H9 (cell line): ENCODE results near the gene ZNF829. TPM values are rescaled to one million over a fixed set of nuclear protein-coding genes. Genes with fewer than 3 reads are reported as not detected.

Source experiments
- DNase-seq: peaks from one replicate; pipeline ENCODE4 v3.0.0-alpha.2; 2017
- H2AFZ ChIP-seq: one replicate; pipeline ENCODE4 v1.6.1; 2013; ENCODE audit warnings: mild to moderate bottlenecking, low read length, control low read depth, moderate library complexity
- H2AK5ac ChIP-seq: 2 replicates; pipeline ENCODE4 v1.6.1; 2013; ENCODE audit warnings: low read length, control low read depth, mixed read lengths; ENCODE audit not compliant: insufficient read length
- H2BK120ac ChIP-seq: one replicate; pipeline ENCODE4 v1.6.1; 2013; ENCODE audit warnings: low read depth, mild to moderate bottlenecking, low read length, control low read depth, inconsistent platforms; ENCODE audit not compliant: poor library complexity, severe bottlenecking
- H2BK12ac ChIP-seq: 2 replicates; pipeline ENCODE4 v1.6.1; 2013; ENCODE audit warnings: low read length, control low read depth, mixed read lengths, low read depth; ENCODE audit not compliant: insufficient read length
- H2BK15ac ChIP-seq: 2 replicates; pipeline ENCODE4 v1.6.1; 2013; ENCODE audit warnings: low read depth, low read length, control low read depth
- H2BK20ac ChIP-seq: one replicate; pipeline ENCODE4 v1.6.1; 2013; ENCODE audit warnings: low read depth, mild to moderate bottlenecking, low read length, control low read depth, inconsistent platforms; ENCODE audit not compliant: poor library complexity, severe bottlenecking
- H2BK5ac ChIP-seq: 2 replicates; pipeline ENCODE4 v1.6.1; 2013; ENCODE audit warnings: low read length, control low read depth, mixed read lengths; ENCODE audit not compliant: insufficient read length
- H3K14ac ChIP-seq: 2 replicates; pipeline ENCODE4 v1.6.1; 2013; ENCODE audit warnings: low read length, control low read depth; ENCODE audit not compliant: insufficient read depth
- H3K18ac ChIP-seq: 2 replicates; pipeline ENCODE4 v1.6.1; 2013; ENCODE audit warnings: low read depth, mild to moderate bottlenecking, mixed read lengths, low read length, control low read depth; ENCODE audit not compliant: insufficient read length
- H3K23ac ChIP-seq: 2 replicates; pipeline ENCODE4 v1.6.1; 2013; ENCODE audit warnings: low read length, control low read depth, mixed read lengths, low read depth; ENCODE audit not compliant: insufficient read length
- H3K23me2 ChIP-seq: 2 replicates; pipeline ENCODE4 v1.6.1; 2013; ENCODE audit warnings: low read depth, mild to moderate bottlenecking, mixed read lengths, low read length, control low read depth; ENCODE audit not compliant: insufficient read length, poor library complexity, severe bottlenecking
- H3K27ac ChIP-seq: 2 replicates; pipeline ENCODE4 v1.5.1; 2013; ENCODE audit warnings: low read length, control low read depth, mixed read lengths, low read depth; ENCODE audit not compliant: insufficient read length
- H3K27me3 ChIP-seq: 2 replicates; pipeline ENCODE4 v1.6.1; 2013; ENCODE audit warnings: low read length, control low read depth, inconsistent platforms; ENCODE audit not compliant: insufficient read depth
- H3K4ac ChIP-seq: 2 replicates; pipeline ENCODE4 v1.6.1; 2013; ENCODE audit warnings: low read depth, mild to moderate bottlenecking, control low read depth, inconsistent platforms, low read length, moderate library complexity
- H3K4me1 ChIP-seq: 2 replicates; pipeline ENCODE4 v1.6.1; 2013; ENCODE audit warnings: low read length, control low read depth, inconsistent platforms; ENCODE audit not compliant: insufficient read depth
- H3K4me2 ChIP-seq: 2 replicates; pipeline ENCODE4 v1.6.1; 2013; ENCODE audit warnings: low read length, control low read depth, mixed read lengths; ENCODE audit not compliant: insufficient read length, insufficient read depth
- H3K56ac ChIP-seq: 2 replicates; pipeline ENCODE4 v1.6.1; 2013; ENCODE audit warnings: low read depth, mild to moderate bottlenecking, mixed read lengths, low read length, control low read depth; ENCODE audit not compliant: insufficient read length
- H3K79me1 ChIP-seq: 2 replicates; pipeline ENCODE4 v1.6.1; 2013; ENCODE audit warnings: low read depth, mild to moderate bottlenecking, moderate library complexity, low read length, control low read depth, inconsistent platforms; ENCODE audit not compliant: insufficient read depth, poor library complexity, severe bottlenecking
- H3K79me2 ChIP-seq: 2 replicates; pipeline ENCODE4 v1.6.1; 2013; ENCODE audit warnings: low read length, control low read depth, inconsistent platforms; ENCODE audit not compliant: insufficient read depth
- H3K9ac ChIP-seq: 2 replicates; pipeline ENCODE4 v1.6.1; 2013; ENCODE audit warnings: low read length, control low read depth, mixed read lengths; ENCODE audit not compliant: insufficient read length; ENCODE audit errors: extremely low read depth
- H3K9me3 ChIP-seq: one replicate; pipeline ENCODE4 v1.6.1; 2013; ENCODE audit warnings: low read depth, low read length, inconsistent platforms; ENCODE audit not compliant: control insufficient read depth
- H3T11ph ChIP-seq: one replicate; pipeline ENCODE4 v1.6.1; 2013; ENCODE audit warnings: mild to moderate bottlenecking, low read length, control low read depth, inconsistent platforms
- H4K20me1 ChIP-seq: one replicate; pipeline ENCODE4 v1.6.1; 2013; ENCODE audit not compliant: control insufficient read depth, insufficient read length, insufficient read depth
- H4K5ac ChIP-seq: 2 replicates; pipeline ENCODE4 v1.6.1; 2013; ENCODE audit warnings: low read depth, mild to moderate bottlenecking, mixed read lengths, low read length, control low read depth; ENCODE audit not compliant: insufficient read length
- H4K8ac ChIP-seq: replicated peaks from 2 replicates; pipeline ENCODE4 v1.6.1; 2013; ENCODE audit warnings: low read length, control low read depth, mixed read lengths, low read depth; ENCODE audit not compliant: insufficient read length
- H4K91ac ChIP-seq: 2 replicates; pipeline ENCODE4 v1.6.1; 2013; ENCODE audit warnings: low read depth, mild to moderate bottlenecking, moderate library complexity, mixed read lengths, low read length, control low read depth; ENCODE audit not compliant: insufficient read length
- H3K27ac Mint-ChIP-seq, 3 experiments: 2 replicates in 2 of 3; 3 replicates in 1 of 3; pipeline ENCODE4 v1.8.0; 2020 to 2021; ENCODE audit warnings: mixed read lengths in 3 of 3, mild to moderate bottlenecking in 1 of 3, moderate library complexity in 1 of 3
- H3K27me3 Mint-ChIP-seq: 2 replicates; pipeline ENCODE4 v1.8.0; 2021; ENCODE audit warnings: low read depth, mild to moderate bottlenecking, moderate library complexity, mixed read lengths
- H3K36me3 Mint-ChIP-seq, 3 experiments: 2 replicates in 2 of 3; 3 replicates in 1 of 3; pipeline ENCODE4 v1.8.0; 2020 to 2021; ENCODE audit warnings: low read depth in 3 of 3, mixed read lengths in 3 of 3; ENCODE audit not compliant: insufficient read depth in 1 of 3
- H3K4me1 Mint-ChIP-seq, 2 experiments: 2 replicates each; pipeline ENCODE4 v1.8.0; 2020; ENCODE audit warnings: mixed read lengths in 2 of 2
- H3K4me3 Mint-ChIP-seq, 2 experiments: 2 replicates in 1 of 2; 3 replicates in 1 of 2; pipeline ENCODE4 v1.8.0; 2020 to 2021; ENCODE audit warnings: mild to moderate bottlenecking in 2 of 2, mixed read lengths in 2 of 2, moderate library complexity in 1 of 2
- H3K9me3 Mint-ChIP-seq, 2 experiments: 2 replicates in 1 of 2; 3 replicates in 1 of 2; pipeline ENCODE4 v1.8.0; 2020; ENCODE audit warnings: mild to moderate bottlenecking in 2 of 2, mixed read lengths in 2 of 2, moderate library complexity in 1 of 2
- CTCF ChIP-seq: fragments of 200-600 bp; sonication (generic); conservative IDR thresholded peaks from 3 replicates; pipeline ENCODE4 v1.8.0; 2021; ENCODE audit warnings: antibody characterized with exemption, mild to moderate bottlenecking
- WGBS: extraction: QIAGEN DNeasy Blood & Tissue Kit; methylation state at CpG from one replicate; pipeline ENCODE4 v1.1.7; 2013; ENCODE audit warnings: missing lambda C conversion rate, low lambda C conversion rate, mixed read lengths; ENCODE audit not compliant: insufficient read length; ENCODE audit errors: extremely low coverage; 5-methylcytosine and 5-hydroxymethylcytosine counted together
- total RNA-seq: library from RNA; stranded (reverse); gene quantifications from 2 replicates; pipeline ENCODE4 v1.2.1, GENCODE V29; 2021

Gene ZNF829
- total RNA-seq, 1 experiment from 2014 or later = 4.9 TPM

DNA sequence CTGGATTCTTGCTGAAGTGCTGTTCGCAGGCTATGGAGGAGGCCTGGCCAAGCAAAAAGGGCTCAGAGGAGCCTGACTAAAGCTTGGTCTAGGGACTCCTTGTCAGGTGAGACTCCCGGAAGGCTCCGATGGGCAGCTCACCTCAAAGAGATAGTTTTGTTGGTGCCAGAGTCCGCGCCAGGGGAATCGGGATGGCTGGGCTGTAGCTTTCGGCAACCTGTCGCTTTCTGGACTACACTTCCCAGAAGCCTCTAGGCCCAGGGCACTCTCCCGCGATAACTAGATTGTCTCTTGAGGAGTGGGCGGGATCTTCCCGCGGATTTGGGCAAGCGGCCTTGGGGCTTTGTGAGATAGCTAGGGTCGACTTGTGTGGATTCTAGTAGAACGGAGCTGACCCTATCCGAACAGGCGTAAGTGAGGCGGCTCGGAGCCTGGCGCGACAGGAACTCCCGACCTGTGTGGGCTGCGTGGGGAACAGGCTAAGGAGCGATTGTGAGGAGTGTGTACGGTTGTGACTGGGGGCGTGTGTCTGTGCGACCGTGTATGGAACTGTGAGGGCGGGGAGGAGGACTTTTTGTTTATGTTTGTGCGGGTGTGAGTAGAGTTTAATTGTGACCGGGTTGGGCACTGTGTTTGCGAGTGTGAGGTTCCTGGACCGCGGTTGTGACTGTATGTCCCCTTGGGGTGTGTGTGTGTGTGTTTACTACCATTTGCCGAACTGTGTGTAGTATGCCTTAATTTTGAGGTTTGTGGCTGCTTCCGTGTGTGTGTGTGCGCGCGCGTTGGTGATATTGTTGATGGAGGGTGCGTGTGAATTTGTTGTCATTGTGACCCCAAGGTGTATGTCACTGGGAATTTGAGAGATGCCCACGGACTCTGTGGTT is 65.3 kb downstream of the ZNF829 start, which contains the start of gene ZNF345:
TSS of gene ZNF345 (plus strand) at position 318 of the 884 bp plus-strand sequence. CDS start 25,955 bp downstream, outside the sequence.
- Mint-ChIP-seq H3K36me3 (peaks cover 28 to 45% (median 43%) of the 10 kb centered on the region in 3 experiments), H3K27me3 (no peaks in the 10 kb centered on the region), H3K4me1 (peaks cover 2 to 3% of the 10 kb centered on the region in 2 experiments)

More for the DNA sequence above, 65.3 kb downstream of the ZNF829 start, which contains the start of gene ZNF345:
- peak within 1 kb of the TSS; percentile 60 for H2AFZ ChIP-seq
- H3K27ac ChIP-seq = no peak within 1 kb of the TSS
- no peaks in the 10 kb centered on the region; the same call in 1 of the 2 replicates for H3K79me2 ChIP-seq
- peak within 1 kb of the TSS; percentile 46 for H4K5ac ChIP-seq
- no peak within 1 kb of the TSS for H4K91ac ChIP-seq
- H3K9me3 ChIP-seq = no peaks in the 10 kb centered on the region
- H2AK5ac ChIP-seq = no peak within 1 kb of the TSS
- WGBS = no CpG with 5 or more reads among the region's 43 CpGs
- peak; percentile 95 for DNase-seq
- H2BK5ac ChIP-seq = no peak within 1 kb of the TSS
- no peak within 1 kb of the TSS for H2BK120ac ChIP-seq
- no peaks in the 10 kb centered on the region for H3K79me1 ChIP-seq
- Mint-ChIP-seq H3K9me3 (peaks cover 17 to 36% of the 10 kb centered on the region in 2 experiments), H3K4me3 (no peak within 1 kb of the TSS), H3K27ac (no peak within 1 kb of the TSS)
- no peak within 1 kb of the TSS for H2BK12ac ChIP-seq
- no peak within 1 kb of the TSS for H4K8ac ChIP-seq
- peak within 1 kb of the TSS; percentile 72 for H3K14ac ChIP-seq
- H3K18ac ChIP-seq = peak within 1 kb of the TSS; percentile 40
- H3K4me1 ChIP-seq = no peaks in the 10 kb centered on the region
- no peak for TF ChIP-seq CTCF
- H2BK20ac ChIP-seq = no peak within 1 kb of the TSS
- no peak within 1 kb of the TSS for H3K23ac ChIP-seq
- H4K20me1 ChIP-seq = no peaks in the 10 kb centered on the region
- peak within 1 kb of the TSS; percentile 85 for H3K9ac ChIP-seq
- no peak within 1 kb of the TSS for H3K4ac ChIP-seq
- no peak within 1 kb of the TSS for H2BK15ac ChIP-seq
- H3K23me2 ChIP-seq = peaks cover 11% of the 10 kb centered on the region
- H3K56ac ChIP-seq = no peak within 1 kb of the TSS
- no peak within 1 kb of the TSS for H3T11ph ChIP-seq
- peak within 1 kb of the TSS; percentile 93 for H3K4me2 ChIP-seq
- H3K27me3 ChIP-seq = no peaks in the 10 kb centered on the region
